VCaP (cell line): ENCODE measurements around the gene CNN3.

Source experiments
- H3K27ac ChIP-seq: fragments of 450-650 bp; 2 replicates; pipeline ENCODE4 v1.5.1; 2017
- CTCF ChIP-seq: fragments of 450-650 bp; conservative IDR thresholded peaks from 2 replicates; pipeline ENCODE4 v1.5.1; 2017; ENCODE audit warnings: mild to moderate bottlenecking, moderate library complexity

CNN3 gene

GRCh38 chr1:94906382-94906781 is 20.5 kb downstream of the CNN3 start:
- TF ChIP-seq CTCF, result no peak
- H3K27ac ChIP-seq, result no peak overlapping the region

GRCh38 chr1:94905207-94905606 is 21.7 kb downstream of the CNN3 start:
- no peak for TF ChIP-seq CTCF
- H3K27ac ChIP-seq, result no peak overlapping the region

- no peak overlapping the region for H3K27ac ChIP-seq
- TF ChIP-seq CTCF, result no peak
Observed at GRCh38 chr1:94903280-94904009, 23.5 kb downstream of the CNN3 start.

- no peak for TF ChIP-seq CTCF
- H3K27ac ChIP-seq, result no peak overlapping the region
Observed at GRCh38 chr1:94901841-94902240, 25.1 kb downstream of the CNN3 start.

GRCh38 chr1:94899756-94900155 is 27.2 kb downstream of the CNN3 start:
- no peak for TF ChIP-seq CTCF

GRCh38 chr1:94898491-94899385 is 28.2 kb downstream of the CNN3 start:
- no peak for TF ChIP-seq CTCF
- H3K27ac ChIP-seq, result no peak overlapping the region

More at GRCh38 chr1:94899756-94900155, 27.2 kb downstream of the CNN3 start:
- H3K27ac ChIP-seq, result no peak overlapping the region

- TF ChIP-seq CTCF, result no peak
- H3K27ac ChIP-seq, result no peak overlapping the region
Observed at GRCh38 chr1:94895518-94895917, 31.4 kb downstream of the CNN3 start.
